Measurements from ENCODE around the gene GRIK4.

The GRIK4 gene

DNA sequence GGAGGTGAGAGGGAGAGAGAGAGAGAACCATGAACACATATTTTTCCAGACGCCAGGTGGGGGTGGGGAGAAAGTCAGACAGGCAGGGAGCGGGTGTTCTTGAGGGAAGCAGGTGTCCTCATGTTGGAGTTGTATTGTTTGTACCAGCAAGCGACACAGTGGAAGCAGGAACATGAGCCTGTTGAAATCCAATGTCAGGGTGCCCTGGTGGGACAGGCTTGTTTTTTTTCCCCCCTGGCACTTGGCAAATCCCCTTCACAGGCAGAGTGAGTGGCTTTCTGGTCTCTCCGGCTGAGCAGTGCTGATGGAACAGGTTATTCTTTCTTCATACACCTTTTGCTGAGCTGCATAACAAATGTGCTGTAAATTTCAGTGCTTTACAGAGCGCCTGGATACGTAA lies 125.6 kb downstream of the GRIK4 start:
- no peak overlapping the region for H3K4me3 ChIP-seq (ENCODE audit: low read depth, low read length)
- DNase-seq (ENCODE audit: low read depth), result no peak
- TF ChIP-seq, protein P1, sequence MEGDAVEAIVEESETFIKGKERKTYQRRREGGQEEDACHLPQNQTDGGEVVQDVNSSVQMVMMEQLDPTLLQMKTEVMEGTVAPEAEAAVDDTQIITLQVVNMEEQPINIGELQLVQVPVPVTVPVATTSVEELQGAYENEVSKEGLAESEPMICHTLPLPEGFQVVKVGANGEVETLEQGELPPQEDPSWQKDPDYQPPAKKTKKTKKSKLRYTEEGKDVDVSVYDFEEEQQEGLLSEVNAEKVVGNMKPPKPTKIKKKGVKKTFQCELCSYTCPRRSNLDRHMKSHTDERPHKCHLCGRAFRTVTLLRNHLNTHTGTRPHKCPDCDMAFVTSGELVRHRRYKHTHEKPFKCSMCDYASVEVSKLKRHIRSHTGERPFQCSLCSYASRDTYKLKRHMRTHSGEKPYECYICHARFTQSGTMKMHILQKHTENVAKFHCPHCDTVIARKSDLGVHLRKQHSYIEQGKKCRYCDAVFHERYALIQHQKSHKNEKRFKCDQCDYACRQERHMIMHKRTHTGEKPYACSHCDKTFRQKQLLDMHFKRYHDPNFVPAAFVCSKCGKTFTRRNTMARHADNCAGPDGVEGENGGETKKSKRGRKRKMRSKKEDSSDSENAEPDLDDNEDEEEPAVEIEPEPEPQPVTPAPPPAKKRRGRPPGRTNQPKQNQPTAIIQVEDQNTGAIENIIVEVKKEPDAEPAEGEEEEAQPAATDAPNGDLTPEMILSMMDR (IDR thresholded peaks at IDR 0.05; ENCODE audit: insufficient read depth, low read depth, low read length, missing control alignments), result no peak

DNA sequence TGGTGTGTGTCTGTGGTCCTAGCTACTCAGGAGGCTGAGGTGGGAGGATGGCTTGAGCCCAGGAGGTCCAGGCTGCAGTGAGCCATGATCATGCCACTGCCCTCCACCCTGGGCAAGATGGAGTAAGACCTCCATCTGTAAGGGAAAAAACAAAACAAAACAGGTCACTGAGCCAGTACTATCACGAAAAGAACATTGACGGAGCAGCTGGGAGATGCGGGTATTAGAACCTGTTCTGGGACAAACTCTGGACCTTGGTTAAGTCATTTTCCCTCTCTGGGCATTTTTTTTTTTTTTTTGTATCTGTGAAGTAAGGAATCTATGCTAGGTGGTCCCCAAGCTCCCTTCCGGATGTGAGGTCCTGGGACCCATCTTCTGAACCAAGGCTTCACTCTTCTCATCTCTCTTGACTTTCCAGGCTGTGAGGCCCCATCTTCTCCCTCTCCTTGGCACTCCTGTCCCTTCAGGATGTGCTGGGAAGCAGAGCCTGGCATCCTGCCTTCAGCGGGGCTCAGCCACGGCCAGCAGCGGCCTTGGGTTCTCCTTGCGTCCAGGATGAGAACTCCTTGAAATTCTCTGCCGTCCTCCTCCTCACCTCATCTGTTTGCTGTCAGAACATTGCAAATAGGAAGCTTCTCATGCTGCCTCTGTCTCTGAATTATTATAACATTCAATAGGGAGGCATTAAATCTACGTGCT lies 130.8 kb downstream of the GRIK4 start:
- TF ChIP-seq, protein P1 (IDR thresholded peaks at IDR 0.05; ENCODE audit: insufficient read depth, low read depth, low read length, missing control alignments), result no peak
- DNase-seq (ENCODE audit: low read depth), result no peak
- H3K4me3 ChIP-seq (ENCODE audit: low read depth, low read length), result no peak overlapping the region

GRCh38 chr11:120643284-120643683 lies 131.7 kb downstream of the GRIK4 start:
- H3K4me3 ChIP-seq (ENCODE audit: low read depth, low read length), result no peak overlapping the region
- no peak for DNase-seq (ENCODE audit: low read depth)
- TF ChIP-seq, protein P1 (IDR thresholded peaks at IDR 0.05; ENCODE audit: insufficient read depth, low read depth, low read length, missing control alignments), result no peak

DNA sequence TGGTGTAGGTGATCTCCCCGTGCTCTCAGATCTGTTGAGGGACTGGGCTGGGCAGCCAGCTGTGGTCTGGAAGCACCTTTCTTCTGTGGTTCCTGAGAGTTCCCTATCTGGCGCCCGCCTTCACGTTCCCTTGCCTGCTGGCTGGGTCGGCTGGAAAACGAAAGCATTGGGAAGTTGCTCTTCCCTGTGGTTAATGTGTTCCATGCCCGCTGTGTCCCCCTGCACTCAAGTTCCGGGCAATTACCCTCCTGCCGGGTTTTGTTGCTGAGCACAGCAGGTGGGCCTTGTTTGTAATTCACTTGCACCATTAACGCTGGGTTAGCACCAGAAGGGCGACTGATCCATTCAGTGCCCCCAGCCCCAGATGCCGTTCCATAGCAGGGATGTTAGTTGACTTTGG lies 134.1 kb downstream of the GRIK4 start:
- TF ChIP-seq, protein P1 (IDR thresholded peaks at IDR 0.05; ENCODE audit: insufficient read depth, low read depth, low read length, missing control alignments), result no peak
- no peak for DNase-seq (ENCODE audit: low read depth)
- H3K4me3 ChIP-seq (ENCODE audit: low read depth, low read length), result no peak overlapping the region

DNA sequence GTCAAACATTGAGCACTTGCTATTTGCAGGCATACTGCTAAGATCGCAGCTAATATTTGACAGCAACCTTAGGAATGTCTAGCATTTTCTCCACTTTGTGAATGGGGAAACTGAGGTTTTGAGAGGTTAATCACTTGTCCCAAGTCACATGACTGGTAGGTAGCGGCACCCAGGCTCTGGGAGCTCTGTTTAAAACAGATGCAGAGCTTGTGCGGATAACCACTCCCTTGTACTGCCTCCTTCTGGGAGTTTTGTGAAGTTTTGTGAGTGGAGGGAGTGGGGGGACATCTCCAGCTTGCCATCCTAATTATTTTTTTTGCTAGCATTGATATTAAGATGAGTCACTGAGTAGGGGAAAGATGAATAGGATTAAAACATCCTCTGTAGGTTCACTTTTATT lies 134.7 kb downstream of the GRIK4 start:
- H3K4me3 ChIP-seq (ENCODE audit: low read depth, low read length), result no peak overlapping the region
- no peak for DNase-seq (ENCODE audit: low read depth)
- TF ChIP-seq, protein P1 (IDR thresholded peaks at IDR 0.05; ENCODE audit: insufficient read depth, low read depth, low read length, missing control alignments), result no peak

DNA sequence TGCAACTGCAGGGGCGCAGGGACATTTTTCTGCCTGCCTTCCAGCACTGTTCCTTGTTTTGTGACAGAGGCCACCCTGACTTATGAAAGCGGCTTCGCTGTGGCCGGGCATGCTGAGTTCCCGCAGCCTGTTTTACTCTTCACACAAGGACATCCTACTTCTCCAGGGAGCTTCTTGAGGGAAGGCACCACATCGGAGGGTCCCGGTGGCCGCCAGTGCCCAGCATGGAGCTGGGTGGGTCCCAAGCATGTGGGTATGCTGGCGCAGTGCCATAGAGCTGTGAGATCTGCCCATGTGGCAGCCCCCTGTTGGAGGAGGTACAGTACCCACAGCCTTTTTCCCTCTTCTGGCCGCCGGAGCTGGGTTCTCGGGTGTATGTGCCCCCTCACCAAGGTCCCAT lies 136.1 kb downstream of the GRIK4 start:
- TF ChIP-seq, protein P1 (IDR thresholded peaks at IDR 0.05; ENCODE audit: insufficient read depth, low read depth, low read length, missing control alignments), result no peak
- DNase-seq (ENCODE audit: low read depth), result no peak
- H3K4me3 ChIP-seq (ENCODE audit: low read depth, low read length), result no peak overlapping the region

DNA sequence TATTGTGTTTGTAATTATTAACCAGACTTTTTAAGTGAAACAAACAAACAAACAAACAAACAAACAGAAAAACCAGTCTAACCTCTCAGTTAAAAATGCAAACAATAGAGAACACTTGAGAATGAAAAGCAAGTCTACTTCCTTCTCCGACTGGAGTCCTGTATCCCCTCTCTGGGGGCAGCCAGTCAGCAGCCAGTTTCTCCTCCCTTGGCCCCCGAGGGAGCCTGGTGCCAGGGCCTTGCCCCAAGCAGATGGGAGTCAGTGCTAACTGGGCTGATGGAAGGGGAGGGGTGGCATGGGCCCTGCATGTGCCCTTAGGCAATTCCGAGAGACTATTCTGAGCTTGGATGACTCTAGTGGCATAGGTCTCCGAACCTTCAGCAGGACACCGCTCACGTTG lies 137.2 kb downstream of the GRIK4 start:
- DNase-seq (ENCODE audit: low read depth), result no peak
- TF ChIP-seq, protein P1 (IDR thresholded peaks at IDR 0.05; ENCODE audit: insufficient read depth, low read depth, low read length, missing control alignments), result no peak
- no peak overlapping the region for H3K4me3 ChIP-seq (ENCODE audit: low read depth, low read length)

All from GM12865 (cell line).